Activated effector memory CD4-positive, alpha-beta T cell treated with anti-CD3 and anti-CD28 coated beads, Interleukin-2, amount 50 U/mL, for 16 hours (primary cell): ENCODE measurements around the gene CLIC1.
"Not testable (repeated sequence)": the region's sequence is repeated elsewhere in the genome, so short reads cannot be mapped to it uniquely, and the experiment has no call there.

Experiments used
- DNase-seq: peaks from one replicate; pipeline ENCODE4 v3.0.0-alpha.2; 2020

Gene CLIC1

GRCh38 chr6:31721351-31722020, 14.8 kb downstream of the CLIC1 start, which contains the start of gene LY6G6C:
Gene LY6G6C (minus strand): TSS chr6:31721746. CDS start chr6:31721679, 67 bp downstream.
- no peak for DNase-seq

- no peak for DNase-seq
Observed at GRCh38 chr6:31720196-31720770, 16.0 kb downstream of the CLIC1 start.

GRCh38 chr6:31719001-31719400, 17.3 kb downstream of the CLIC1 start:
- DNase-seq: no peak

- no peak for DNase-seq
Observed at GRCh38 chr6:31718265-31718664, 18.1 kb downstream of the CLIC1 start.

GRCh38 chr6:31717499-31718222, 18.7 kb downstream of the CLIC1 start:
- DNase-seq: no peak

- DNase-seq: no peak
Observed at GRCh38 chr6:31715022-31715958, 21.0 kb downstream of the CLIC1 start, which contains the start of gene LY6G6D. Gene LY6G6D (plus strand): TSS chr6:31715348. CDS start chr6:31715356, 8 bp downstream.

GRCh38 chr6:31713991-31714684, 22.2 kb downstream of the CLIC1 start:
- no peak for DNase-seq

- DNase-seq: no peak
Observed at GRCh38 chr6:31713465-31713864, 22.9 kb downstream of the CLIC1 start.

GRCh38 chr6:31712296-31712695, 24.0 kb downstream of the CLIC1 start:
- DNase-seq: no peak

- DNase-seq: no peak
Observed at GRCh38 chr6:31711233-31711632, 25.1 kb downstream of the CLIC1 start.

GRCh38 chr6:31710523-31711219, 25.7 kb downstream of the CLIC1 start:
- DNase-seq: no peak

GRCh38 chr6:31709157-31709556, 27.2 kb downstream of the CLIC1 start:
- DNase-seq: not testable (repeated sequence)

GRCh38 chr6:31708224-31708623, 28.1 kb downstream of the CLIC1 start:
- DNase-seq: no peak

GRCh38 chr6:31707701-31708100, 28.6 kb downstream of the CLIC1 start:
- no peak for DNase-seq

- DNase-seq: no peak
Observed at GRCh38 chr6:31706599-31706998, 29.7 kb downstream of the CLIC1 start, which contains the start of gene LY6G6F. Gene LY6G6F (plus strand): TSS chr6:31706866. CDS start chr6:31706907, 41 bp downstream.

GRCh38 chr6:31705931-31706330, 30.4 kb downstream of the CLIC1 start:
- DNase-seq: no peak

GRCh38 chr6:31702819-31703716, 33.3 kb downstream of the CLIC1 start, which contains the start of gene ABHD16A:
Gene ABHD16A (minus strand): TSS chr6:31703324. CDS start chr6:31703281, 43 bp downstream.
- peak; percentile 98 for DNase-seq

- peak; percentile 76 for DNase-seq
Observed at GRCh38 chr6:31702405-31702818, 33.9 kb downstream of the CLIC1 start.

- no peak for DNase-seq
Observed at GRCh38 chr6:31701666-31702404, 34.5 kb downstream of the CLIC1 start.
